SK-N-SH (cell line): ENCODE data around the gene SND1. TPM values are rescaled to one million over a fixed set of nuclear protein-coding genes. Genes with fewer than 3 reads are reported as not detected.
"Not testable (repeated sequence)": the region's sequence is repeated elsewhere in the genome, so short reads cannot be mapped to it uniquely, and the experiment has no call there.

Experiments used
- CTCF ChIA-PET: fragments of 300-600, 350-600 bp; formaldehyde crosslinking; extraction: SDS; loops from one replicate; lab custom pipeline; 2021; lab: Yijun Ruan, JAX
- POLR2A ChIA-PET: fragments of 350-600 bp; sonication (Branson Sonifier 250); formaldehyde crosslinking; extraction: SDS; loops from one replicate; lab custom pipeline; 2020; ENCODE audit warnings: antibody characterized with exemption, inconsistent platforms; lab: Yijun Ruan, JAX
- DNase-seq: peaks from one replicate; pipeline ENCODE4 v3.0.0; 2012
- H2AFZ ChIP-seq: fragments of 200-600 bp; sonication (generic); 2 replicates; pipeline ENCODE4 v1.8.1; 2016; ENCODE audit warnings: antibody characterized with exemption, mild to moderate bottlenecking, low read depth
- H3F3A ChIP-seq: fragments of 200-600 bp; sonication (generic); replicated peaks from 2 replicates; pipeline ENCODE3; 2016; ENCODE audit warnings: antibody characterized with exemption, mild to moderate bottlenecking; ENCODE audit not compliant: insufficient read depth
- H3K27ac ChIP-seq, 2 experiments: fragments of 200-500 bp in 1 of 2; fragments of 200-600 bp in 1 of 2; sonication (Bioruptor generic) in 1 of 2; sonication (generic), shearing (Covaris generic) in 1 of 2; 2 replicates each; pipeline versions ENCODE4 v1.5.1 to v1.6.1; 2014 to 2016; ENCODE audit warnings: low read depth in 2 of 2, inconsistent platforms in 1 of 2, low read length in 1 of 2, mild to moderate bottlenecking in 1 of 2, mixed read lengths in 1 of 2
- H3K27me3 ChIP-seq: fragments of 200-600 bp; sonication (generic), shearing (Covaris generic); 2 replicates; pipeline ENCODE4 v1.6.1; 2016; ENCODE audit warnings: mixed run types; ENCODE audit not compliant: insufficient read depth
- H3K36me3 ChIP-seq, 2 experiments: fragments of 200-500 bp in 1 of 2; fragments of 200-600 bp in 1 of 2; sonication (Bioruptor generic) in 1 of 2; sonication (generic) in 1 of 2; replicated peaks in 1 of 2; 2 replicates each; pipeline versions ENCODE3 to v1.5.1; 2014 to 2016; ENCODE audit warnings: low read length in 1 of 2, mild to moderate bottlenecking in 1 of 2; ENCODE audit not compliant: insufficient read depth in 2 of 2, control insufficient read depth in 1 of 2
- H3K4me1 ChIP-seq, 2 experiments: fragments of 200-500 bp in 1 of 2; fragments of 200-600 bp in 1 of 2; sonication (Bioruptor generic) in 1 of 2; sonication (generic), shearing (Covaris generic) in 1 of 2; 2 replicates each; pipeline versions ENCODE4 v1.5.1 to v1.6.1; 2014 to 2016; ENCODE audit warnings: low read depth in 1 of 2, low read length in 1 of 2, mixed run types in 1 of 2; ENCODE audit not compliant: insufficient read depth in 2 of 2, control insufficient read depth in 1 of 2
- H3K4me2 ChIP-seq: fragments of 200-600 bp; sonication (generic), shearing (Covaris generic); 2 replicates; pipeline ENCODE4 v1.6.1; 2017; ENCODE audit warnings: mixed run types
- H3K4me3 ChIP-seq, 2 experiments: fragments of 200-500 bp in 1 of 2; fragments of 200-600 bp in 1 of 2; sonication (Bioruptor generic) in 1 of 2; sonication (generic), shearing (Covaris generic) in 1 of 2; 2 replicates each; pipeline versions ENCODE4 v1.5.1 to v1.8.1; 2014 to 2016; ENCODE audit warnings: low read depth in 2 of 2, inconsistent platforms in 1 of 2, low read length in 1 of 2, mild to moderate bottlenecking in 1 of 2, mixed read lengths in 1 of 2, moderate library complexity in 1 of 2
- H3K79me2 ChIP-seq: fragments of 200-600 bp; sonication (generic); 2 replicates; pipeline ENCODE4 v1.8.1; 2017; ENCODE audit warnings: mild to moderate bottlenecking; ENCODE audit not compliant: insufficient read depth
- H3K9ac ChIP-seq: fragments of 200-600 bp; sonication (generic); 2 replicates; pipeline ENCODE4 v1.6.1; 2017; ENCODE audit warnings: mixed run types
- H3K9me2 ChIP-seq: fragments of 200-600 bp; sonication (generic); 2 replicates; pipeline ENCODE4 v1.6.1; 2017; ENCODE audit warnings: mixed run types
- H3K9me3 ChIP-seq: fragments of 200-600 bp; sonication (generic); 2 replicates; pipeline ENCODE4 v1.6.1; 2017; ENCODE audit warnings: mixed run types, mild to moderate bottlenecking, moderate library complexity
- H4K20me1 ChIP-seq: fragments of 200-600 bp; sonication (generic); 2 replicates; pipeline ENCODE4 v1.6.1; 2017; ENCODE audit warnings: mild to moderate bottlenecking, mixed run types; ENCODE audit not compliant: insufficient read depth
- FOXJ3 ChIP-seq: sonication (generic); formaldehyde crosslinking; IDR thresholded peaks from 2 replicates; pipeline ENCODE4 v1.5.1; 2020; ENCODE audit warnings: mild to moderate bottlenecking, missing genetic modification reagents
- MEF2A ChIP-seq: IDR thresholded peaks from 2 replicates; pipeline ENCODE4 v1.4.0; 2012; ENCODE audit warnings: low read depth, borderline replicate concordance
- RAD21 ChIP-seq: IDR thresholded peaks from 2 replicates; pipeline ENCODE4 v1.6.1; 2012; ENCODE audit warnings: mild to moderate bottlenecking, low read length
- RCOR1 ChIP-seq: fragments of 150-350 bp; IDR thresholded peaks from 2 replicates; pipeline ENCODE4 v1.6.1; 2017; ENCODE audit warnings: antibody characterized with exemption, low read length
- RXRA ChIP-seq: IDR thresholded peaks from 2 replicates; pipeline ENCODE4 v1.4.0; 2012; ENCODE audit warnings: low read depth, mild to moderate bottlenecking, borderline replicate concordance
- TCF12 ChIP-seq: IDR thresholded peaks from 2 replicates; pipeline ENCODE4 v1.4.0; 2012
- WGBS: methylation state at CpG from one replicate; pipeline ENCODE4 v1.1.6; 2017; ENCODE audit warnings: low lambda C conversion rate; 5-methylcytosine and 5-hydroxymethylcytosine counted together
- polyA plus RNA-seq, 3 experiments: library from polyadenylated mRNA; depleted of rRNA; stranded (reverse); fragments of >200 nt; gene quantifications; 2 replicates each; pipeline ENCODE4 v1.2.3, GENCODE V29; 2012

The SND1 gene
- polyA plus RNA-seq, 1 of the 3 experiments (the other 2 are of a cell fraction): 165 TPM

- no peak for DNase-seq
- Histone ChIP-seq H3K27ac (no peak overlapping the region), H3K9ac (no peak overlapping the region), H4K20me1 (peaks cover 3% of the 10 kb centered on the region; the same call in 1 of the 2 replicates), H3K27me3 (no peaks in the 10 kb centered on the region), H3K4me3 (no peak overlapping the region), H2AFZ (no peak overlapping the region), H3K4me1 (peaks cover 0 to 26% of the 10 kb centered on the region in 2 experiments; a peak in 2 of 4 replicates), H3K4me2 (no peak overlapping the region), H3K79me2 (peaks cover 68% of the 10 kb centered on the region), H3K9me3 (no peaks in the 10 kb centered on the region), H3K36me3 (peaks cover 8 to 27% of the 10 kb centered on the region in 2 experiments), H3F3A (no peaks in the 10 kb centered on the region), H3K9me2 (no peaks in the 10 kb centered on the region)
- ChIA-PET POLR2A (no interaction called here), CTCF (interaction anchor here (1.2 kb wide), 1 partner anchor 126 kb away, joined by 3 read pairs; no protein-coding TSS in a partner anchor)
- TF ChIP-seq RXRA: no peak
- TF ChIP-seq MEF2A: no peak
- TF ChIP-seq RCOR1: no peak
- no peak for TF ChIP-seq TCF12
- 88% methylated on average over 1 of the region's 1 CpG for WGBS
Measured at GRCh38 chr7:127833641-127834040, 181.6 kb downstream of the SND1 start.

GRCh38 chr7:127835679-127836078 lies 183.7 kb downstream of the SND1 start:
- TF ChIP-seq RAD21 (no peak), FOXJ3 (no peak)
- TF ChIP-seq, all 33 proteins: peak for 0
- DNase-seq: no peak
- no peak overlapping the region for H3K27ac ChIP-seq
- peaks cover 54% of the 10 kb centered on the region for H3K79me2 ChIP-seq
- ChIA-PET CTCF (interaction anchor here (0.9 kb wide), 1 partner anchor 33 kb away, joined by 3 read pairs; no protein-coding TSS in a partner anchor), POLR2A (no interaction called here)
- peaks cover 0 to 20% of the 10 kb centered on the region in 2 experiments; a peak in 2 of 4 replicates for H3K4me1 ChIP-seq
- H3K4me2 ChIP-seq: no peak overlapping the region
- no peaks in the 10 kb centered on the region for H3K9me3 ChIP-seq
- H4K20me1 ChIP-seq: 0 out of 2 replicates have a peak, but pooled peaks cover under 1% of the 10 kb centered on the region
- no peak overlapping the region for H3K4me3 ChIP-seq
- H3K36me3 ChIP-seq: peaks cover 8 to 28% of the 10 kb centered on the region in 2 experiments
- no peak overlapping the region for H3K9ac ChIP-seq
- H3F3A ChIP-seq: no peaks in the 10 kb centered on the region
- H2AFZ ChIP-seq: no peak overlapping the region
- WGBS: 94% methylated on average over 4 of the region's 4 CpGs
- no peaks in the 10 kb centered on the region for H3K9me2 ChIP-seq
- H3K27me3 ChIP-seq: no peaks in the 10 kb centered on the region

- POLR2A ChIA-PET, H3K4me3 ChIP-seq, DNase-seq, H3K4me1 ChIP-seq, H3K27ac ChIP-seq, H2AFZ ChIP-seq, H4K20me1 ChIP-seq, H3K4me2 ChIP-seq, H3K9ac ChIP-seq, H3K27me3 ChIP-seq, H3F3A ChIP-seq, H3K9me3 ChIP-seq, H3K9me2 ChIP-seq: not testable (repeated sequence)
- CTCF ChIA-PET: interaction anchor here (1.4 kb wide), 1 partner anchor 371 kb away, joined by 5 read pairs; no protein-coding TSS in a partner anchor
- WGBS: 86% methylated on average over 7 of the region's 7 CpGs
- Histone ChIP-seq H3K36me3 (peaks cover 8 to 31% of the 10 kb centered on the region in 2 experiments), H3K79me2 (peaks cover 41% of the 10 kb centered on the region)
Measured at GRCh38 chr7:127837816-127838410, 185.9 kb downstream of the SND1 start.
